Upper lobe of left lung (tissue), 6 donors: ENCODE measurements around the gene YIF1B. TPM values are rescaled to one million over a fixed set of nuclear protein-coding genes. Genes with fewer than 3 reads are reported as not detected.

Source experiments
- ATAC-seq, 2 donors: fragments of 200-7000 bp; cut with Tn5 transposase; one replicate each; pipeline ENCODE4 v1.9.1; 2022; ENCODE audit warnings: mild to moderate bottlenecking in 2 of 2, moderate library complexity in 2 of 2; ENCODE audit not compliant: low FRiP score in 2 of 2
- DNase-seq, 2 donors: peaks; one replicate each; pipeline ENCODE4 v3.0.0-alpha.2; 2019 to 2020
- H3K27ac ChIP-seq, 4 donors: fragments of 200-600 bp; sonication (generic); one replicate each; pipeline ENCODE4 v1.5.1; 2016 to 2019
- H3K27me3 ChIP-seq, 4 donors: fragments of 200-600 bp; sonication (generic); one replicate each; pipeline ENCODE4 v1.5.1; 2017 to 2019
- H3K36me3 ChIP-seq, 4 donors: fragments of 200-600 bp; sonication (generic); one replicate each; pipeline ENCODE4 v1.5.1; 2016 to 2019
- H3K4me1 ChIP-seq, 4 donors: fragments of 200-600 bp; sonication (generic); one replicate each; pipeline ENCODE4 v1.5.1; 2018 to 2019
- H3K4me3 ChIP-seq, 4 donors: fragments of 200-600 bp; sonication (generic); one replicate each; pipeline ENCODE4 v1.5.1; 2017 to 2019; ENCODE audit warnings: mild to moderate bottlenecking in 2 of 4, moderate library complexity in 1 of 4
- H3K9me3 ChIP-seq, 4 donors: fragments of 200-600 bp; sonication (generic); one replicate each; pipeline ENCODE4 v1.5.1; 2018 to 2019
- CTCF ChIP-seq, 6 experiments: fragments of 450-650 bp in 4 of 6; fragments of 200-600 bp in 2 of 6; sonication (generic) in 2 of 6; IDR thresholded peaks; one replicate each; pipeline ENCODE4 v1.5.1; 2016 to 2019; ENCODE audit warnings: antibody characterized with exemption in 6 of 6
- EP300 ChIP-seq, 4 donors: sonication (generic); formaldehyde crosslinking; IDR thresholded peaks; one replicate each; pipeline ENCODE4 v1.5.1; 2017; ENCODE audit warnings: antibody characterized with exemption in 4 of 4, control low read depth in 2 of 4
- POLR2A ChIP-seq, 4 donors: fragments of 450-650 bp; IDR thresholded peaks; one replicate each; pipeline ENCODE4 v1.5.1; 2016 to 2017; ENCODE audit warnings: antibody characterized with exemption in 4 of 4, mild to moderate bottlenecking in 2 of 4
- POLR2AphosphoS5 ChIP-seq, 2 donors: sonication (generic); formaldehyde crosslinking; IDR thresholded peaks; one replicate each; pipeline ENCODE4 v1.5.1; 2017; ENCODE audit warnings: antibody characterized with exemption in 2 of 2
- WGBS, 2 donors: methylation state at CpG; one replicate each; pipeline ENCODE4 v1.1.5; 2017 to 2018; 5-methylcytosine and 5-hydroxymethylcytosine counted together
- total RNA-seq, 6 donors: library from RNA; depleted of rRNA in 4 of 6; stranded (reverse); fragments of >200 nt in 4 of 6; gene quantifications; one replicate each; pipeline versions ENCODE4 v1.1.0 to v1.2.1, GENCODE V29; 2016 to 2021
- donor health status: DM: no; HTN: no; CAD: no; lungs with moderate emphysema.
- donor health status: DM: no; HTN: yes; CAD: no; lungs with severe emphysema.

Gene YIF1B
- total RNA-seq, 6 donors from 2014 or later: 15.3 to 45.8 (median 29.8) TPM

GRCh38 chr19:38289955-38290354 is 25.8 kb downstream of the YIF1B start:
- H3K27ac ChIP-seq: peak overlapping the region; percentile 40 to 80 (median 76)
- H3K9me3 ChIP-seq: no peaks in the 10 kb centered on the region
- H3K36me3 ChIP-seq: peaks cover 6 to 52% (median 39%) of the 10 kb centered on the region in 4 donors
- H3K4me3 ChIP-seq: no peak overlapping the region
- 94% methylated on average over 14 to 15 of the region's 15 CpGs for WGBS, 2 donors
- H3K4me1 ChIP-seq: peaks cover 10 to 35% (median 15%) of the 10 kb centered on the region in 4 donors
- H3K27me3 ChIP-seq: no peaks in the 10 kb centered on the region
- ATAC-seq (no peak), DNase-seq (no peak)
- TF ChIP-seq POLR2AphosphoS5 (IDR thresholded peaks at IDR 0.05) (no peak), POLR2A (IDR thresholded peaks at IDR 0.05) (no peak), EP300 (IDR thresholded peaks at IDR 0.05) (no peak), CTCF (IDR thresholded peaks at IDR 0.05) (no peak)

- ATAC-seq: no peak
- no peak for DNase-seq
- Histone ChIP-seq H3K27me3 (no peaks in the 10 kb centered on the region), H3K4me1 (peaks cover 18 to 38% (median 19%) of the 10 kb centered on the region in 4 donors), H3K9me3 (no peaks in the 10 kb centered on the region), H3K36me3 (peaks cover 6 to 57% (median 40%) of the 10 kb centered on the region in 4 donors), H3K4me3 (no peak overlapping the region), H3K27ac (peak overlapping the region in 2 of 4 donors; percentile 3 to 7)
- no peak for TF ChIP-seq CTCF (IDR thresholded peaks at IDR 0.05)
- no peak for TF ChIP-seq POLR2A (IDR thresholded peaks at IDR 0.05)
- 88% methylated on average over 13 to 16 of the region's 16 CpGs for WGBS, 2 donors
Observed at GRCh38 chr19:38288123-38288855, 27.5 kb downstream of the YIF1B start.

GRCh38 chr19:38287604-38288003 is 28.1 kb downstream of the YIF1B start:
- H3K4me1 ChIP-seq: peaks cover 23 to 45% (median 25%) of the 10 kb centered on the region in 4 donors
- DNase-seq (no peak), ATAC-seq (peak in 1 of 2 donors; percentile 68)
- H3K27me3 ChIP-seq: no peaks in the 10 kb centered on the region
- H3K9me3 ChIP-seq: no peaks in the 10 kb centered on the region
- H3K36me3 ChIP-seq: peaks cover 3 to 52% (median 38%) of the 10 kb centered on the region in 4 donors
- 63 to 80% methylated on average over 4 to 9 of the region's 9 CpGs for WGBS, 2 donors
- H3K27ac ChIP-seq: peak overlapping the region in 1 of 4 donors; percentile 3
- no peak overlapping the region for H3K4me3 ChIP-seq
- no peak for TF ChIP-seq CTCF (IDR thresholded peaks at IDR 0.05)
- no peak for TF ChIP-seq POLR2A (IDR thresholded peaks at IDR 0.05)
- no peak for TF ChIP-seq EP300 (IDR thresholded peaks at IDR 0.05)
- no peak for TF ChIP-seq POLR2AphosphoS5 (IDR thresholded peaks at IDR 0.05)

- H3K27me3 ChIP-seq: no peaks in the 10 kb centered on the region
- peak overlapping the region in 1 of 4 donors; percentile 2 for H3K27ac ChIP-seq
- H3K9me3 ChIP-seq: no peaks in the 10 kb centered on the region
- no peak for TF ChIP-seq CTCF (IDR thresholded peaks at IDR 0.05)
- TF ChIP-seq POLR2AphosphoS5 (IDR thresholded peaks at IDR 0.05): no peak
- TF ChIP-seq POLR2A (IDR thresholded peaks at IDR 0.05): no peak
- no peak for TF ChIP-seq EP300 (IDR thresholded peaks at IDR 0.05)
- DNase-seq (no peak), ATAC-seq (no peak)
- no peak overlapping the region for H3K4me3 ChIP-seq
- H3K36me3 ChIP-seq: peaks cover 3 to 39% (median 31%) of the 10 kb centered on the region in 4 donors
- WGBS, 2 donors: 94% methylated on average over 5 of the region's 5 CpGs
- peaks cover 27 to 43% (median 33%) of the 10 kb centered on the region in 4 donors for H3K4me1 ChIP-seq
Observed at GRCh38 chr19:38285567-38285966, 30.2 kb downstream of the YIF1B start.
